HG03342 (cell line): ENCODE results near the gene BMP7.
"Not testable (repeated sequence)": the region's sequence is repeated elsewhere in the genome, so short reads cannot be mapped to it uniquely, and the experiment has no call there.

Source experiments
- ATAC-seq: cut with Tn5 transposase; IDR thresholded peaks from one replicate; pipeline ENCODE4 v1.9.1; 2021; ENCODE audit warnings: mild to moderate bottlenecking, moderate library complexity; ENCODE audit not compliant: unreplicated experiment

BMP7 gene

GRCh38 chr20:57288651-57289277 is 22.3 kb upstream of the BMP7 start:
- ATAC-seq = no peak

DNA sequence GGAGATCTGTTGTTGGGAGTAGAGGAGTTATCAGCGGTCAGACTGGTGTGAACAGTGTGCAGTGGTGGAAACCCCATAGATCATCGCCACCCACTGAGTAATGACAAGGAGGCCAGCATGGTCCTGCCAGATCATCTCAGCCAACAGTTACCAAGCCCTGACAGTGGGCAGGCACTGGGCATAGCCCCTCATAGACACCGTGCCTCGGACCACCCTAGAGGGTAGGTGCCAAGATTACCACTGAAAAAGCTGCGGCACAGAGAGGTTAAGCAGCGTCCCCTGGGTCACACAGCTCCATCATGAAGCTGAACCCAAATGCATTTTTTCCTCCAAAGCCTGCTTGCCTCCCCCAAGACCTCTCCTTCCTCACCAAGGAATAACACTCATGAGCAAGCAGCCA is 21.5 kb upstream of the BMP7 start:
- no peak for ATAC-seq

GRCh38 chr20:57287007-57287880 is 20.8 kb upstream of the BMP7 start:
- no peak for ATAC-seq

DNA sequence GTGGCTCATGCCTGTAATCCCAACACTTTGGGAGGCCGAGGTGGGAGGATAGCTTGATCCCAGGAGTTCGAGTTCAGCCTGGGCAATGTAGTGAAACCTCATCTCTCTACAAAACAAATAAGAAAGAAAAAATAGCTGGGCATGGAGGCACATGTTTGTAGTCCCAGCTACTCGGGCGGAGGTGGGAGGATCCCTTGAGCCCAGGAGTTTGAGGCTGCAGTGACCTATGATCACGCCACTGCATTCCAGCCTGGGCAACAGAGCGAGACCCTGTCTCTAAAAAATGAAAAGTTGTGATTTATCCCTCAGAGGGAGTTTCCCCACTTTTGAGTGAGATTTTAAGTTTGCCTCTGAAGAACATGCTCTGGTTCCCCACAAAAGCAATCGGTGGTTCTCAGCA is 17.4 kb upstream of the BMP7 start:
- no peak for ATAC-seq

GRCh38 chr20:57282670-57283361 is 16.4 kb upstream of the BMP7 start:
- no peak for ATAC-seq

DNA sequence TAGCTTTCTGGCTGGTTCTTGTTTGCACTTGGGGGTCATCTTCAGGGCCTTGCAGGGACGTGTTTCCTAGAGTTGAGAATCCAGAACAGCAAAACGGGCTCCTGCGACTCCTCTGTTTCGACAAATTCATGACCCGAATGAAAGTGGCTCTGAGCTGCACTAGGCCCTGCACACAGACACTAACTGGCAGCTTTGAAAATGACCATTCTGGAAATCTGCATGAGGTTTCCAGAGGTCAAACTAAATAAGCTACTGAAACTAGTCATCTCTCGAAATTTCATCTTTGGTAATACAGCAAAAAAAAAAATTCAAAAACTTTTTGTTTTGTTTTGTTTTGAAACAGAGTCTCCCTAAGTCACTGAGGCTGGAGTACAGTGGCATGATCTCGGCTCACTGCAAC is 15.5 kb upstream of the BMP7 start:
- no peak for ATAC-seq

DNA sequence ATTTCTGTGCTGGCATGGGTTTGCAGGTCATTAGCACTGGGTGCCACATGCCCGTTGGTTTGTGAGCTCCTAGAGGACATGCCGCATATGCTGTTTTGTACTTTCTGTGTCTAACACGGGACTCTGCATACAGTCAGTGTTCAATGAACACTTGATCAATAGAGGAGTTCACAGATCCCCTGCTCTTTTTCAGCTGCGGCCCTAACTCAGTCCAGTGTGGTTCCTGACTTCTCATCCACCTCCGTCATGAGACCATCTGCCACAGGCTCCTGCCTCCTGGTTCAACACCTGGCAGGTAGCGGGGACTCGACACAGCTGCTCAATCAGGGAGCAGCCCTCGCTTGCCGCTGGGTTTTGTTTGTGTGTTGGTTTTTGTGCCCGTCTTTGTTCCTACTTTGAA is 13.8 kb upstream of the BMP7 start:
- no peak for ATAC-seq

DNA sequence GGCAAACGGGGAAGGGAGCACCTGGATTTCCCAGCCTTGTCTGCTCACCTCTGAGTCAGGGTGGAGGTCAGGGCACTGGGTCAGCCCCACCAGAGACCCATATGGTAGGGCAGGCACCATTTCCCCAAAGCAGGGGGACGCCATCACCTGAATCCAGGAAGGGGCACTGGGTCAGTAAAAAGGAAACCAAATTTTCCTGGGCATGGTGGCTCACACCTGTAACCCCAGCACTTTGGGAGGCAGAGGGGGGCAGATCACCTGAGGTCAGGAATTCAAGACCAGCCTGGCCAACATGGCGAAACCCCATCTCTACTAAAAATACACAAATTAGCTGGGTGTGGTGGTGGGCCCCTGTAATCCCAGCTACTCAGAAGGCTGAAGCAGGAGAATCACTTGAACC is 13.1 kb upstream of the BMP7 start:
- not testable (repeated sequence) for ATAC-seq

DNA sequence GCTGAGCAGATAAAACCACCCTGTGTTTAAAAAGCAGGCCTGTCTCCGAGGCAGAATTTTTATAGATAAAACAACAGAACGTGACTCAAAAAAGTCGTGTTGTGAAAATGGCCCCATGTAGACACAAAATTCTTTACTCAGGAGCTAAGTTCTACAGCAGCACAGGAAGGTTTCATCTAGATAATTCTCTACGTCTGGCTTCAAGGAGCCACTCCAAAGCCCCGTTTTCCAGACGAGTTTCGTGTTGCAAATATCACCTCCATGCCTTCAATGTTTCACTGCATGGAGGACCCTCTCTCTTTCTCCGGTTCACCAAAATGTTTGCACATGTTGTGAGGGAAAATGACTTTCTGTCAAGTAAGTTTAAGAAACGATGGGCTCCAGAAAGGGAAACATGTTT is 12.0 kb upstream of the BMP7 start:
- no peak for ATAC-seq

GRCh38 chr20:57277398-57278105 is 11.1 kb upstream of the BMP7 start:
- no peak for ATAC-seq

DNA sequence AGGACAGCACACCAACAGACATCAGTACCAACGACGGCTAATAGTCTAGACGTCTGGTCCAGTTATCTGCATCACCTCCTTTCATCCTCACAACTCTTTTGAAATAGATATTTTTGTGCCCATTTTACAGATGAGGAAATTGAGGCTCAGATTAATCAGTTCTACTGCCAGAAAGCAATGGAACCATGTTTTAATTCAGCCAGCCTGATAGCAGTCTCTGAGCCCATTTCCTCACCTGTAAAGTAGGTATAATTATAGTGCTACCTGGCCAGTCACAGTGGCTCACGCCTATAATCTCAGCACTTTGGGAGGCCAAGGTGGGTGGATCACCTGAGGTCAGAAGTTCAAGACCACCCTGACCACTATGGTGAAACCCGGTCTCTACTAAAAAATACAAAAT is 9.8 kb upstream of the BMP7 start:
- ATAC-seq = no peak

DNA sequence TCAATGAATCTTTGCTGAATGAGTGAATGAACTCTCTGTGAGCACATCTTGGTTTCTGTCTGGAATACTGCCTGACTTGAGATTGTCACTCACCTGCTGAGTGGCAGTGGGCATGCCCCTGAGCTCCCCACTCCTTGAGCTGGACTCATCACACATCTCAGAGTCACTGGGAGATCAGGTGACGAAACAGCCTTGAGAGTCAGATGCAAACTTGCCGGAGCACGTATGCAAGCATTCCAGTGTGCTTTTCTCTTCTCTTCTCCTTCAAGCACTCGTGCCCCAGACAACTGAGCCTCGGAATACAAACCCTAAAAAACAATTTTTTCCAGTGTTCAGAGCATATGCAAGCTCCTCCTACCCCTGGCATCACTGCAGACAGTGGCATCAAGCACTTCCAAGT is 9.4 kb upstream of the BMP7 start:
- no peak for ATAC-seq

DNA sequence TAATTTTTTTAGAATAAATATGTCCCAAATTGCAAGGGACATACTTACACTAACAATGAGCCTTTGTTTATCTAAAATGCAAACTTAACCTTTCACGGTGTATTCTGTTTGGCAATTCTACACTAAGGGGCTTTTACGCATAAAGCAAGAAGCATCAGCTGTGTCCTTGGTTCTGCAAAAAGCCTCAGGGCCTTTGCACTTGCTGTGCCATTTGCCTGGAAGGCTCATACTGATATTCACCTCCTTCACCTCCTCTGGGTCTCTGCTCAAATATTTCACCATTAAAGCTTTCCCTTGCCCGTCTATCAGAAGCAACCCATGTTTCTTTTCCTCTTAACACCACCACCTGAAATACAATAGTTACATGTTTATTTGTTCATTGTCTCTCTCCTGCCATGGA is 8.9 kb upstream of the BMP7 start:
- no peak for ATAC-seq

- no peak for ATAC-seq
Measured at GRCh38 chr20:57274846-57275245, 8.4 kb upstream of the BMP7 start.

GRCh38 chr20:57274299-57274698 is 7.9 kb upstream of the BMP7 start:
- ATAC-seq = no peak

DNA sequence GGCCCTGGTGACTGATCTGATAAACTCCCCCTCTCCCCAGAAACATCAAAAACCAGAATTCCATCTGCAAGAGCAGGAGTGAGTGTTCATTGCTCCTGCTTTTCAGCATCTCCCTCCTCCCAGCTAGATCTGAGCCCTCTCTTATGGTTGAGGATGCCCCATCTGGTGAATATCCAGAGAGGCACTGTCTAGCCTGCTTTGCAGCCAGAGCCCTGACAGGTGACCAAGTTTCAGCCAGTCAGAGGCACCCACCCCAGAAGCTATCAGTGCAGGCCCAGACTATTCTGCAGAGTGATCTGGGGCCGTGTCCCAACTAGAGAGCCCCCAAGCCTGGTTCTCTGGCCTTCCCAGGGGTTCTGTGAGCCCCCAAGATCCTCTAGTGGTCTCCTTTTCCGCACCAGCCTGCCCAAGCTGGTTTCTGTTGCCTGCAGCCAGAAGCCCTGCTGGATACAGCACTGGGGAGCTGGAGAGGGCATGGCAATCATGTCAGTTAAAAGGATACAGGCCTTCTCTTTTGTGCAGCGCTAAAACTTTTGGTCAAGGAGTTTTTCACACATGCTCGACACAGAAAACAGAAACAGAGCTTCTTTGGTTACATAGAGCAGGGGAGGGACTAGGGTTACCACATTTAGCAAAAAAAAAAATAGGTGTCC is 6.6 kb upstream of the BMP7 start:
- ATAC-seq = no peak

DNA sequence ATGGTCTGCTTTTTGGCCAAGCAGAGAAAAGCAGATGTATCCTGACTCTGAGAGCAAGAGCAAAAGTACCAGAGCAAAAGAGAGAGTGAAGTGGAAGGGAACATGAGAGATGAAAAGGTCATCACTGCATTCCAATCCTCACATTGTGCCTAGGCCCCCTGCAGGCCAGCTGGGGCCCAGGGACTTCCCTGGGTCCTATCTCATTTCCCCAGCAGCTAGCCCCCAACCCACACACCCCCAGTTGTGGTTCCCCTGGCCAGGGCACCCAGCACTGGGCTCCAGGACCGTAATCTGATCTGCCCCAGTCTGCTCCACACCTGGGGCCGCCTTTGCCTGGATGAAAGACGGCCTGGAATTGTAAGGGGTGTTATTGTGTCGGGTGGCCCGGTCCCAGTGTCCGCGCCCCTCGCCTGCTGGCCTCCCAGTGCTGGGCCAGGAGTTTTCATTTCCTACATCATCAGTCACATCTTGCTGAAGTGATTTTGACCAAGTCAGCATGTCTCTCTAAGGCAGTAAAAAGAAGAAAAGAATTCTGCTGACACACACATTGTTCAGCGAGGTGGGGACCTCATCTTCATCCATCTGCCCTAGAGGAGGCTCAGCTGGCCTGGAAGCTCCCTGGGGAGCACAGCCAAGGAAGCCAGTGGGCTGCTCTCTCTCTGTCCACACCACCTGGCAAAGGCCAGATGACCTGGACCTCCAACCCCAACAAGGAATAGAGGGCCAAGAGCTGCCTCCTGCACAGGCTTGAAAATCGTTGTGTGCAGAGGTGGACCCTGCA is 4.0 kb upstream of the BMP7 start:
- ATAC-seq = no peak

DNA sequence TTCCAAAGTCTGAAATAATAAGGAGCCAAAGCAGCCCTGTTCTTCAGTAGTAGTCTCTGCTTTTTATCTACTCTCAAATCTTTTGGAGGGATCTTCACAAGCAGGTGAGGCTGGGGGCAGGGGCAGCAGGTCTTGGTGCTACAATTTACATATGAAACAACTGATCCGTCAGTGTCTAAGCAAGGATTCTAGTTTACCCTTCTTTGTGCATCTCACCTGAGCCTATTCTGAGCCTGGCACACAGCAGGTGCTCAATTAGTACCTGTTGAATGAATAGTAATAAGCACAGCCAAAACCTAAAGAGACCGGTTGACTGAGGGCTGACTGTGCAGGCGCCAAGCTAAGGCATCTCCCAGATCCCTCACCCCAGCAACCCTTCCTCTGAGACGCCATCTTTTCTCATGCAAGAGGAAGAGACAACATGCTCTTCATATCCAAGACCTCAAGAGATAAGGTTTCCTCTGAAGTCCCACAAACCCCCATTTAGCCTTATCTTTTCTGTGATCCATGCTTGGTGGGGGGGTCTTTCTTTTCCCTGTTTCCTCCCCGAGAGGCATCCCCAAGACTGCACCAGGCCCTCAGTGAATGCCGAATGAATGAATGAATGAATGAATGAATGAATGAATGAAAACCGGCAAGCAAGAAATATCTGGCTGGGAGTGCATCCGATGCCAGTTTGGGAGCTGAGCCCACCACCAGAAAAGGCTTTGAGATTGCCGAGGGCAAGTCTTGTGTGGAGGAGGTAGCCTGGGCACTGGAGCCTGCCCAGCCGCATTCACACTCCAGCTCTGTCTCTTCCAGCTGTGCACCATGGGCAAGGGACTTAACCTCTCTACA is 2.9 kb upstream of the BMP7 start:
- ATAC-seq = no peak

DNA sequence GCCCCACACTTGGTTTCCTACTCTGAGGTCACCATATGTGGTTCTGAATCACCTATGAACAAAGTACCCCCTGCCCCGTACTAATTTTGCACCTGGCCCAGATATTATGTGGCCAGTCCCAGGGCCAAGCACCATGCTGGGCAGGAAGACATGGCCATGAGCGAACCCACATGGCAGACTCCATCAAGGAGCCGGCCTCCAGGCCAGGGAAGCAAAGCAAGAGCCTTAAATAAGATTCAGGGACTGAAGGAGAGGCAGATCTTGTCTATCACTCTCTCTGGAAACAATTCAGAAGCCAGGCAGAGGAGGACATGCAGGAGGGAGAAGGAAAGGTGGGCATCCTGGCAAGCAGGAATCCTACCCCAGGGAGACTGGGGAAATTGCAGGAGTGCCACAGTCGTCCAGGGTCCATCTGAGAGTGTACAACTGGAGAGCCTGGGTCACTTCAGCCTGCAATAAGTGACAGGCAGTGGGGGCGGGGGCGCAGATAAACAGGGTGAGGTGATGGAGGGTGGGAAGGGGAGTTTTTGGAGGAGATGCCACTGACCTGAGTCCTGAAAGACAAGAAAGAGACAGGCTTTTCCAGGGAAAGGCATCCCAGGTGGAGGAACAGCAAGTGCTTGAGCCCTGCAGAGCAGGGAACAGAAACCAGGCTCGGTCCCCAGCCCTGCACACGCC is 2.1 kb upstream of the BMP7 start:
- ATAC-seq = no peak
